LNCAP (cell line): Measurements from ENCODE around the gene HOTAIR.

Experiments used
- TF ChIP-seq, protein P1 (sequence below): fragments of 450-650 bp; IDR thresholded peaks from 2 replicates; pipeline ENCODE4 v1.5.1; 2017; ENCODE audit warnings: mild to moderate bottlenecking

HOTAIR gene

DNA sequence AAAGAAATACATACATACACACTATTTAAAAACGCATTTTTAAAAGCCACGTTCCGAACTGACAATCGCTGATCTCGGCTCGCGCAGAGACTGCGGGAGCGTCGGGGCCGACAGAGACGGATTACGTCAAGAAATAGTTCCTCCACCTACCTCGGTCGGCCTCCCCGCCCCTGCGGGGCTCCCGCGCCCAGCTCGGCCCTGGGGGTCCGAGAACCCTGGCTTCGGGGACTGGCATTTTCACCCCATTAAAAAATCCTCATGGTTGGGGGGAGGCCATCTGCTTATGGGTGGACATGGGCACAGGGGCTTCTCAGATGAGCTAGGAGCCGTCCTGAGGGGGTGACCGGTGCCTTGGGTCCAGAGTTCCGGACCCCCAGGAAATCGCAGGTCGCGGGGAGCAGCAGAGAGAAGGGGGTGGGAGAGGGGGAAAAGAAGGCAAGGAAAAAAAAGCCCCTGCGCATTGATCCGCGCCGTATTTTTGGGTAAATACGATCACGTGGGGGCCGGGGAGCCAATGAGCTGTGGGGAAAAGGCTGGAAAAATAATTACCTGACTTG, 24.9 kb upstream of the HOTAIR start:
- TF ChIP-seq, protein P1, sequence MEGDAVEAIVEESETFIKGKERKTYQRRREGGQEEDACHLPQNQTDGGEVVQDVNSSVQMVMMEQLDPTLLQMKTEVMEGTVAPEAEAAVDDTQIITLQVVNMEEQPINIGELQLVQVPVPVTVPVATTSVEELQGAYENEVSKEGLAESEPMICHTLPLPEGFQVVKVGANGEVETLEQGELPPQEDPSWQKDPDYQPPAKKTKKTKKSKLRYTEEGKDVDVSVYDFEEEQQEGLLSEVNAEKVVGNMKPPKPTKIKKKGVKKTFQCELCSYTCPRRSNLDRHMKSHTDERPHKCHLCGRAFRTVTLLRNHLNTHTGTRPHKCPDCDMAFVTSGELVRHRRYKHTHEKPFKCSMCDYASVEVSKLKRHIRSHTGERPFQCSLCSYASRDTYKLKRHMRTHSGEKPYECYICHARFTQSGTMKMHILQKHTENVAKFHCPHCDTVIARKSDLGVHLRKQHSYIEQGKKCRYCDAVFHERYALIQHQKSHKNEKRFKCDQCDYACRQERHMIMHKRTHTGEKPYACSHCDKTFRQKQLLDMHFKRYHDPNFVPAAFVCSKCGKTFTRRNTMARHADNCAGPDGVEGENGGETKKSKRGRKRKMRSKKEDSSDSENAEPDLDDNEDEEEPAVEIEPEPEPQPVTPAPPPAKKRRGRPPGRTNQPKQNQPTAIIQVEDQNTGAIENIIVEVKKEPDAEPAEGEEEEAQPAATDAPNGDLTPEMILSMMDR = no peak

DNA sequence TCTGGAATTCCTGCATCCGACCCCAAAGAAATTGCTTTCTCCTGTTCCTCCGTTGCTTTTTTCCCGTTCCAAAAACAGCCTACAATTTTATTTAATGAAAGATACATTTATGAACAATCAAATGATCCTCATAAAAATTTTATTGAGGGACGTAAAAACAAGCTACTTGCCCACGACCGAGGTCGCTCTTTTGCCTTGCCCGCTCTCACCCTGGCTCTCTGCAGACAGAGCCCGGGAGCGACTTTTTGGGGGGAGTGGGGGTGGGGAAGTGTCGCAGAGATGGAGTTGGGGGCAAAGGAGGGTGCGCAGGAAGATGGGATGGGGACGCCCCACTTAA, 24.1 kb upstream of the HOTAIR start:
- TF ChIP-seq, protein P1 = no peak

DNA sequence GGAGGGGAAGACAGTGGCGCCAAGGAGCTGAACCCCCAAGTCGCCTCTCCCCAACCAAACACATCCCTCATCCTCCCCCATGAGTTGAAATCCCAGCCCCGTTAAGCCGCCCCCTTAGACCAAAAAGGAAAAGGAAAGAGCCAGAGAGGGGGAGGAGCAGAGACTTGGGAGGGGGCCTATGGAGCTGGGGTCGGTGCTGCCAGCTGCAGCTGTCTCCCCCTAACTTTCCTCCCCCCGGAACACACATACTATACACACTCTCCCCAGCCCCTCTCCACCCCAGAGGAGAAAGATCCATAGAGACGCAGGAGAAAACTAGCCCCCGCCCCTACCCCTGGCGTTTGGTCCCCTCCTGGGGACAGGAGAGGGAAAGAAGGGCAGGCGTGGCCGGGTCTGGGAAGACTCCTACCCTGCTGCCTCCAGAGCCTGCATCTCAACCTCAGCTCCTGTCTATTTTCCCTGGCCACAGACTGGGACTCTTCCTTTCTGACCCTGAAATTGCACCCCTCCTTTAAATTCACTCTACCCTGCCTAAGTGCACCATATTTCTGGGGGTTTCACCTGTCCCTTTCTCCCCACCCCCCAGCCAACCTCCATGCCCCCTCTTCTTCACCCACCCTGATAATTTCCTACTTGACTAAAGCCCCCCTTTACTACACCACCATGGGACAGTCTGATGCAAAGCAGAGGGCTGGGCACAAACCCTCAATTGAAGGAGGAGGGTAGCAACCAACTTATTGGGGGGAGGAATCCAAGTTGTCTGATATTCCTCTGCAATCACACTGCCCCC, 23.6 kb upstream of the HOTAIR start:
- TF ChIP-seq, protein P1 = no peak

DNA sequence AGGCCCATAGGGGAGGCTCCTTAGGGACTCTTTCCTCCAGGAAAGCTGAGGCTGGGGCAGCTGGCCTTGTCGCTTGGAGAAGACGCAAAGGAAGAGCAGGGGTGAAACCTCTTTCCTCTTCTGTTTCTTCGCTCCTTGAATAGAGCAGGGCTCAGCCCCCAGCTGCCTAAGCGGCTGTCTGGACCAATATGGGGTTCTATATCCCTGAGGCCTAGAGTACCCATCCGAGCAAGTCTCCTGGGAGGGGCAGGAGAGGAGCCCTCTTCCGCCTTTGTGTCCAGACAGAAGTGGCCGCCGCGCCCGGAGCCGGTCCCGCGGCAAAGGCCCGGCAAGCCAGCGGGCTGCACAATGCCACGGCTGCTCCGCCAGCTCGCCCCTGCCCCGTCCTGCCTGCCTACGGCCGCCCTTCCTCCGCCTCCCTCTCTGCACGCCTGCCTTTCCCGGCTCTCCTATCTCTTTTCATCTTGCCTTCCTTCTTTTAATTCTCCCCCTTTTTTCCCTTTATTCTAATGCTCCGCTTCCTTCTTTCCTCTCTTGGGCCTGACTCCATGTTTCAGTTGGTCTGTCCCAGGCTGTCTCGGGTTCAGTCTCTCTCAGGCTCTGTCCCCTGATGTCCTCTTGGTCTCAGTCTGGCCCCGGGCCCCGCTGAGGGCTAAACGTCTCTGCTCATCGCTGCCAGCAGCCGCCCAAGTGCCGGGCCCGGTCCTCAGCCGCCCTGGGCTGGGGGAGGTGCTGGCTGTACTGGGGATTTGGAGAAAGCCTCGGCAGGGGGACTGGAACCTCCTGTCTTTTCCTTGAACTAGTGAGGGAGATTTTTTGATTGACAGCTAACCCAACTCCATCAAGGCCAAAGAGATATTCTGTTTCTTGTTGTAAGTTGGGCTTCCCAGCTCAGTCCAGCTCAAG, 22.7 kb upstream of the HOTAIR start:
- TF ChIP-seq, protein P1 = no peak

DNA sequence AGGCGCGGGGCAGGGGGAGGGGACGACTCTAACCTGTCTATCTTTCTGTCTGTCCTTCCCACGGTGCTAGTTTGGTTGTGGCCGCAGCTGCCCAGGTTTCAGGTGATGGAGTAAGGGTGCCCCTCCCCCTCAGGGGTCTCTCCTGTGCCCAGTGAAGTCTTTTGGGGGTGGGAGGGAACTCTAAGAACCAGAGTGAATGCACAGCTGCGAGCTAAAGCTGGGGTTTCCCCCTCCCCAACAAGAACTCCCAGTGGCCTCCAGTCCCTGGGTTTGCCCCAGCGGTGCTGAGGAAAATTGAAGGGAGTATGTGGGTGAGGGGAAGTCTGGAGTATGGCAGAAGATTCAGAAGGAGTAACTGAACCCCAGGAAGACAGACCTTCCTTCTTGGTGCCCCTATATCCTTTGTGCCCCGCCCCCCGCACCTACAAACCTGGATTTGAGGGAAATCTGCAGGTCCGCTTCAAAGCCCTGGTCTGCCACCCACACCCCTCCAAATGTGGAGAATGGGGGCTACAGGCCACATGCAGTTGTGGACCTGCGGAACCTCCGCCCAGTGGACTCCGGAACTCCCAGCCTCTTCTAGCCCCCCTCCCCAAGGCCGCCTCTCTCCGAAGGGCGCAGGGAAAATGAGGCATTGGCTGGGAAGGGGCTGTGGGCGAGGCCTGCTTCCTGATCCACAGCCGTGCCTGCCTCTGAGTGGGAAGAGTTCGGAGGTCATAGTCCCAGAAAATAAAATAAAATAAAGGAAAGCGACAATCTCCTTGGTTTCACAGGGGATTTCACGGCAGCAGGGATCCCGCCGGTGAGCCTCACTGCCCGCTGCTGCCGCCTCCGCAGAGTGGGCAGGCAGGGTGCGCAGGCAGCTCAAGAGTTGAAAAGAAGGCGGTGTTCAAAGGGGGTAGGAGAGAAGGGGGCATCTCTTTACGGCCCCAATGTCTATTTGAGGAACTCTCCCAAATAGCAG, 21.8 kb upstream of the HOTAIR start:
- TF ChIP-seq, protein P1 = no peak

DNA sequence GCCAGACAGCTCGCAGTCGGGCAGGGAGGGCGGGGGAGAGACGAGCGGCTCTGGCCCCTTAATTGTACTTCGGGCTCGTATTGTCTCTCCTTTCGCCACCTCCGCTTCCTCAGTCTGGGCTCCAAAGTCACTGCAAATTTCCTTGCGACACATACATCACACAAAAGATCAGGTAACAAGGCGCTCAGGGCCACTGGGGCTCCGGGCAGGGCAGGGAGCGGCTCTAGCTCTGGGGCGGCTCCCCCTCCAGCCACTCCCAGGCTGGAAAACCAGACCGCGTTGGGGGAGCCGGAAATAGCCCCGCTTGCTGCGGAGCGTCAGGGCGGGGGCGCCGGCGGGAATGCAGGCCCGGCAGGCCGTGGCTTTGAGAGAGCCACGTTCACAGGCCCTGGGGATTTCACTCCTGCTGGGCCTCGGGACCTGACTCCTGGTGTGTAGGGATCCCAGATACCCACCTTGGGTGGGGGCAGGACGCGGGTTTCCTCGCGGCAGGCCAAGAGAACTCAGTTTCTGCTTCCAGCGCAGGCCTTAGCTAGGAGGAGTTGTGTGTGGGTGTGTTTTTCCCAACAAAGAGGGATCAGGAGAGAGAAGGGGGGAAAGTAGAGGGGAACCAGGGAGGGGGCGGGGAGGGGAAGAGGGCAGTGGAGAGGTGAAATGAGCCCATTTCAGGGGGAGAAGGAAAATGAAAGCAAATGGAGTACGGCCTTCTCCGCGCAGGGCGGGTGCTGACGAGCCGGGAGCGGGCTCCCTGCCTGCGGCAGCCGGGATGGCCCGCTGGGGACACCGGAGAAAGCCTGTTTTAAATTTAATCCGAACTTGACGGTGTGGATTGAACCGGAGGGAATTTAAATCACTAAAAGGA, 20.9 kb upstream of the HOTAIR start:
- TF ChIP-seq, protein P1 = no peak
